HPDE6-E6E7 (cell line): Measurements from ENCODE around the gene RASSF7.

Source experiments
- DNase-seq: peaks from one replicate; pipeline ENCODE4 v3.0.0; 2011; ENCODE audit warnings: missing footprints; ENCODE audit errors: extremely low spot score

RASSF7 gene

DNA sequence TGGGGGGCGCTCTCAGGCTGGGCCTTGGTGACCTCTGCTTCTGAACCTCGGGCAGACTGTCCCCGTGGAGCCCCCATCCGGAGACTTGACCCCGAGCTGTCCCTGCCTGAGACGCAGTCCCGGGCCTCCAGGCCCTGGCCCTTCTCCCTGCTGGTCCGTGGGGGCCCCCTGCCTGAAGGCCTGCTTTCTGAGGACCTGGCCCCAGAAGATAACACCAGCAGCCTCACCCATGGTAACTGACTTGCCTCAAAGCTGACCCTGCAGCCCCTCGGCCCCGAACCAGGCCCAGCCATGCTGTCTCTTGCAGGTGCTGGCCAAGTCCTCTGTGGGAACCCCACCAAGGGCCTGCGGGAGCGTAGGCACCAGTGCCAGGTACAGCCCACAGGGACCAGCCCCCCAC is 9.2 kb upstream of the RASSF7 start:
- no peak for DNase-seq

GRCh38 chr11:553083-553987 is 7.4 kb upstream of the RASSF7 start:
- no peak for DNase-seq

DNA sequence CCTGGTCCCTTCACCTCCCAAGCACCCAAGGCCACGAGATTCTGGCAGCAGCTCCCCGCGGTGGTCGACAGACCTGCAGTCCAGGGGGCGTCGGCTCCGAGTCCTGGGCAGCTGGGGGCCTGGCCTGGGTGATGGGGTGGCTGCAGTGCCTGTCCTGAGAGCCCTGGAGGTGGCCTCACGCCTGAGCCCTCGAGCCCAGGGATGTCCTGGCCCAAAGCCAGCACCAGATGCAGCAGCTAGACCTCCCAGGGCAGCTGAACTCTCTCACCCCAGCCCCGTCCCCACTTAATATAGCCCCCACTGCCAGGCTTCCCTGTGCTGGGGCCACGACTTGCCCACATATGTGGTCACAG is 6.8 kb upstream of the RASSF7 start:
- no peak for DNase-seq

GRCh38 chr11:554428-555226 is 6.1 kb upstream of the RASSF7 start:
- DNase-seq = no peak

GRCh38 chr11:555227-555779 is 5.5 kb upstream of the RASSF7 start:
- DNase-seq = no peak

DNA sequence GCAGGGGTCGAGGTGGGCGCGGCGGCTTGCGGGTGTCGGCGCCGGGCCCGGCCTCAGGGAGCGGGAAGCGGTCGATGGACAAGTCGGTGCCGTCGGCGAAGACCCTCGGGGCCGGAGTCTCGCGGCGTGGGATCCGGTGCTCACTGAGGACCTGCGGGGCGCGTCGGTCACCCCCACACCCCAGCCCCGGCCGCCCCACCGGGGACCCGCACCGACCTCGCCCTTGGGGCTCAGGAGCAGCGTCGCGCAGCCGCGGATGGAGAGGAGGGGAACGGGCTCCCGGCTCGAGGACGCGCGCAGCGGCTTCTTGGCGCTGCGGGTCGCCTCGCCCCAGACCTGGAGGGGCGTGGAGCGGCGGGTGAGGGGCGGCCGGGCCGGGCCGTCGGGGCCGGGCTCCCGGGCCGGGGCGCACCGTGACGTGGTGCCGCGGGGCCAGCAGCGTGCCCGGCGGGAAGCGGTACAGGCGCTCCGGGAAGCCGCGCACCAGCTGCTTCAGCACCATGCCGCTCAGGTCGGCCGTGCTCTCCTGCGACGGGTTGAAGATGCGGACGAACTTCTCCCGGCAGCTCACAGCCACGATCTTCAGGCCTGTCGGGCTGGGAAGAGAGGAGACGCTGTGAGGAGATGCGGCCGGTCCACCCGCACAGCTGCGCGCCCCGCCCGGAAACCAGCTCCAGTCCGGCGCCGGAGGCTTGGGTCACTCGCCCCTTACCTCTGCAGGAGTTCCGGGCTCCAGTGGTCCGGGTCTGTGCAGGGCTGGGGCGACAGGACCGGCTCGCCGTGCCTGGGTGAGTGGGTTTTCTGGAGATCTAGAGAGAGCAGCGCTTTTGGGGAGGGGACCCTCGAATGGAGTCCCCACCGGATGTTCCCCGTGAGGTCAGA is 4.7 kb upstream of the RASSF7 start:
- DNase-seq = no peak

DNA sequence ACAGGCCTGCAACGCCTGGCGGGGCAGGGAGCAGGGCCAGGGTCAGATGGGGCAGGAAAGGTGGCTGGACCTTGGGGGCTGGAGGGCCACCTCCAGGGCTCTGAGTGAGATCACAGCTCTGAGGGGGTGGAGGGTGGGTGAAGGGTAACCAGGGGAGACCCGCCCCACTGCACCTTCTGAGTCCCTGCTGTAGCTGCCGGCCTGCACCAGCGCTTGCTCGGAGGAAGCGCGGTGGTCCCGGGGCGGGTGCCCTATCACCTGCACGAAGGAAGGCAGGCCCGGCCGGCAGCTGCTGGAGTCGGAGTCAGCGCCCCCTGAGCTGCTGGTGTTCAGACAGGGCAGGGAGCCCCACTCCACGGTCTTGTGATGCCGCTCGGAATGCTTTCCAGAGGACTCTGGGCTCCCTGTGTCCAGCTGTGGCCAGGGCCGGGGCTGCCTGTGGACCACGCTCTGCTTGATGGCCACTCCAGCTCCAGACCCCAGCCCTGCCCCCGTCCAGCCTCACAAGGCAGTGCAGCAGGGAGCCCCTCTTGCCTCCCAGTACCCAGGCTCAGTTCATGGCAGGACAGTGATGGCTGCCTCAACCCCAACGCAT is 4.0 kb upstream of the RASSF7 start:
- no peak for DNase-seq

DNA sequence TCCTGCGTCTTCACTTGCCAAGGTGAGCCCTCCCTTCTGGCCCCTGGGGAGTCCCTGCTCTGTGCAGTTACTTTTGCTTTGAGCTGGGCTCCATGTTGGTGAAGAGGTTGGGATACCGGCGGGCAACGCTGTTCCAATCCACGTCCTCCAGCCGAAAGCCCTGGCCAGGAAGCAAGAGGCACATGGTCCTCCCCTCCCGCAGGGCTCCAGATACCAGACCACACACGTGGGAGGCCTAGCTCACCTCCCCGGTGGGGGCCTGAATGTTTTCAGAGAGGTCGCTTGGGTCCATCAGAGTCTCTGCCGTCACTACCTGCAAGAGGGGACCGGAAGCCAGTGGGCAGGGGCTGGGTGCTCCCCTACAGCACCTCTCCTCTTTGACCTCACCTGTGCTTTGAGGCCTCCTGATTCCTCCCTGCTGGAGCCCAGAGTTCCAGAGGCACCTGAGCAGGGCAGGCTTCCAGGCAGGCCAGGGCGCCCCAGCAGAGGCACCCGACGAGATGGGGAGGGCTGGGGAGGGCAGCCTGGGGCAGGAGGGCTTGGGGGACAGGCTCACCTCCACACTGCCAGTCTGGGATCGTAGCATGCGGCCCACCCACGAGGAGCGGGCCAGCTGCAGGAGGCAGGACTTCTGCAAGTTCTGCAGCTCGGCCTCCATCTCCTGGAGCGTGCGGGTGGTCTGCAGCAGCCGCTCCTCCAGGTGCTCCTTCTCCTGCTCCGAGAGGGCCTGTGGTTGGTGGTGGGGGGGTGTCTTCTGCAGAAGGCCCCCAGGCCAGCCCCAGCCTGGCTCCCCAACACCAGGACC is 3.2 kb upstream of the RASSF7 start:
- no peak for DNase-seq

- DNase-seq = no peak
These were observed 2.3 kb upstream of the RASSF7 start for GRCh38 chr11:558503-558902.

- no peak for DNase-seq
These were observed 1.6 kb upstream of the RASSF7 start for GRCh38 chr11:559020-559620.

DNA sequence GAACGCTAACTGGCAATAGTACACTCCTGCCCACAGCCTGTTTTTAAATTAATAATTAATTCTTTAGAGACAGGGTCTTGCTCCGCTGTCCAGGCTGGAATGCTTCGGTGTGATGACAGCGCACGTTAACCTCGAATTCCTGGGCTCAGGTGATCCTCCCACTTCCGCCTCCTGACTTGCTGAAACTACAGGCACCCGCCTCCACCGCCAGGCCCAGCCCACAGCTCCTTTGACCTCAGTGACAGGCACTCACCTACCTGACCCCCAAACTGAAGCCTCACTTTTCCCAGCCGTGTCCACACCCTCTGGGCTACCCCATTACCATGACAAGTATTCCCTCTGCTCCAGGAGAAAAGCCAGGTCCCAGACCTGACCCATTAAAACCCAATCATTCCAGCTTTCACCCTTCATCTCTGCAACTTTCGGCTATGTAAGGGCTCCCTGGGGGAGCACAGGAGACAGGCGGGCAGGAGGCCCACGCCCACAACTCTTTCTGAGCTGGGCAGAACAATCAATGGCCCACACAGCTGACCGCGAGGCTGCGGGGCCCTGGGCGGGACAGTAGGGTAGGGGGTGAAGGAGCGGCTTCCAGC is 962 bp upstream of the RASSF7 start:
- no peak for DNase-seq

GRCh38 chr11:561148-562003 is 606 bp downstream of the RASSF7 start:
- no peak for DNase-seq

DNA sequence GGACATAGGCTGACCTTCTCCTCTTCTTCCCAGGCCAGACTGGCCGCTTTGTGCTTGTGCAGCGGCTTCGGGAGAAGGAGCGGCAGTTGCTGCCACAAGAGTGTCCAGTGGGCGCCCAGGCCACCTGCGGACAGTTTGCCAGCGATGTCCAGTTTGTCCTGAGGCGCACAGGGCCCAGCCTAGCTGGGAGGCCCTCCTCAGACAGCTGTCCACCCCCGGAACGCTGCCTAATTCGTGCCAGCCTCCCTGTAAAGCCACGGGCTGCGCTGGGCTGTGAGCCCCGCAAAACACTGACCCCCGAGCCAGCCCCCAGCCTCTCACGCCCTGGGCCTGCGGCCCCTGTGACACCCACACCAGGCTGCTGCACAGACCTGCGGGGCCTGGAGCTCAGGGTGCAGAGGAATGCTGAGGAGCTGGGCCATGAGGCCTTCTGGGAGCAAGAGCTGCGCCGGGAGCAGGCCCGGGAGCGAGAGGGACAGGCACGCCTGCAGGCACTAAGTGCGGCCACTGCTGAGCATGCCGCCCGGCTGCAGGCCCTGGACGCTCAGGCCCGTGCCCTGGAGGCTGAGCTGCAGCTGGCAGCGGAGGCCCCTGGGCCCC is 1.4 kb downstream of the RASSF7 start:
- no peak for DNase-seq

GRCh38 chr11:563066-563811 is 2.5 kb downstream of the RASSF7 start:
- DNase-seq = no peak

DNA sequence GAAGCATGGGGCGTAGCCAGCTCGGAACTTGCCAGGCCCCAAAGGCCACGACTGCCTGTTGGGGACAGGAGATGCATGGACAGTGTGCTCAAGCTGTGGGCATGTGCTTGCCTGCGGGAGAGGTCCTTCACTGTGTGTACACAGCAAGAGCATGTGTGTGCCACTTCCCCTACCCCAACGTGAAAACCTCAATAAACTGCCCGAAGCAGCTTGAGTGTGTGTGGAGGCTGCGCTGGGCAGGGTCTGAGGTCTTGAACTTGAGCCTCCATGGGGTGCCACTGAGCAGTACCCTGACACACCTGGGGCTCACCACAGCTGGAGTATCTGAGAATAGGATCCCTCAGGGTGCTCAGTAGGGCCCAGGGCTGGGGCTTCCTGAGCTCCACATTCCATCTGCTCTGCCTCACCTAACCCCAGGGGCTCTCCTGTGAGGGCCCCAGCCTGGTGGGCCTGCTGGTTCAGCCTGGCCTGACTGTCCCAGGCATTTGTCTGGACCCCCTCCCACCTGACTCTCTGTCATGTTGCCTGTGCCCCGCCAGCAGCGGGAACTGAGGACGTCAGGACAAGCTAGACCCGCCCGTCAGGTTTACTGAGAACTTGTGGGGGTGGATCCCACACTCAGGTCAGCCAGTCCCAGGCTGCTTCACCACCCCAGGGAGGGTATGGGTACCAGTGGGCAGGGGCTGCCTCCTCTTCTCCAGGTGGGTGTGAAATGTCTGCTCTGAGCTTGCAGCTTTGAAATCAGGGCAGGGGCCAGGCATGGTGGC is 3.2 kb downstream of the RASSF7 start:
- DNase-seq = no peak

DNA sequence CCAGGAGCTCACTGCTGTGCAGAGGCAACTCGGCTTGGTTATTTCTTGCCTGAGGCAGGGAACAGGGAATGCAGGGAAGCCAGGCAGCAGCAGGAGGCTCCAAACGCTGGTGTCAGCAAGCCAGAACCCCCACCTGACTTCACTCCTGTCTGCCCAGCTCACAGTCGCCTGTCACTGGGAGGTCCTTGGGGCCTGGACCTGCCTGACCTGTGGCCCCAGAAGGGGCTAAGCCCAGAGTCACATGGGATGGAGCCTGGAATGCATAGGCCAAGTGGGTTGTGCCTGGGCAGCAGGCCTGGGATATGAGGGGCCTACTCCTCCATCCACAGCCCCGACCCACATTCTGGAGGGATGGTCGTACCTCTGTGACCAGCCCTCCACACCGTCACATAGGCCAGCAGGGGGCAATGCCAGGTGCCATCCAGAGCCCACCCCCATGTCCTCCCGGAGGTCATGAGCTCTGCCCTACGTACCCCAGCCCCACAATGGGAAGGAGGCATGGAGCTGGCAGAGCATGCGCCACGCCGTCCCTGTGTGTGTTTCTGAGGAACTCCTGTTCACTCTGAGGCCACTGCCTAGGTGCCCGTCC is 5.2 kb downstream of the RASSF7 start:
- DNase-seq = no peak
